Epidermal melanocyte (primary cell): ENCODE results near the gene NCAM2.

ENCODE experiments used
- DNase-seq: peaks from one replicate; pipeline ENCODE4 v3.0.0; 2011; ENCODE audit warnings: low spot score; ENCODE audit not compliant: insufficient read length

Gene NCAM2

DNA sequence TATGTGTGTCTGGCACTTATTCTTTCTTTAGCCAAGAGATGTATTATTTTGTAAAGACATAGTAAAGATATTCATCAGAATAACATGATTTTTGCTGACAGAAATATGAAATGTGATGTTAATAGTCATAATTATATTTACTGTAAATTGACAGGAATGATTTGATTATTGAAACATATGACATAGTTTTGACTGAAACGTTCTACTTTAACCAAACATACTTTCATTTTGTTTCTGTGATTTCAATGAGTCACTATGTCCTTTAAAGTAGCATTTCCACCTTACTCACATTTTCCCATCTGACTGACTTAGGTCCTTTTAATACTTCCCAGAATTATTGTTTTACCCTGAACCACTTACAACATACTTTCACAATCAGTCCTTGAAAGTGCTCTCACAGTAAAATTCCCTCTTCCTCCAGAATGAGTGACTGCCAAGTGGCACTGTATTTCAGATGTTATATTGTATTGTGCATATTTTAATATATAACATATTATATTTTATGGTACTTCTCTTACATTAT lies 437.9 kb downstream of the NCAM2 start:
- DNase-seq = no peak

DNA sequence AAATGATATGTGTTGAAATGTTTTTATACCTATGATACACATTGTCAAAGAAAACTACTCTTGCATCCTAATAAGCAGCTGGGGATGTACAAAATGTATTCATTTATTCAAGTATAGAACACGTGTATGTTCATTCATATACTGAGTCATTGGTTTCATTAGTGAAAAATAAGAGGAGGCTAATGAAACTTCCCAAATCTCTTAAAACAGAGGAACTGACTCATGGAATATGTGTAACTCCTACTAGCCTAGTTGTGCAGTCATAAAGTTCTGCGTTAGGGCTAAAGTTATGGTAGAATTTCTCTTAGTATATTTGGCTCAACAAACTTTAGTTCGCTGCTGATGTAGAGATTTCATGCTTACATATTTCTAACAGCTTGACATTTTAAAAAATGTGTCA lies 441.6 kb downstream of the NCAM2 start:
- no peak for DNase-seq

DNA sequence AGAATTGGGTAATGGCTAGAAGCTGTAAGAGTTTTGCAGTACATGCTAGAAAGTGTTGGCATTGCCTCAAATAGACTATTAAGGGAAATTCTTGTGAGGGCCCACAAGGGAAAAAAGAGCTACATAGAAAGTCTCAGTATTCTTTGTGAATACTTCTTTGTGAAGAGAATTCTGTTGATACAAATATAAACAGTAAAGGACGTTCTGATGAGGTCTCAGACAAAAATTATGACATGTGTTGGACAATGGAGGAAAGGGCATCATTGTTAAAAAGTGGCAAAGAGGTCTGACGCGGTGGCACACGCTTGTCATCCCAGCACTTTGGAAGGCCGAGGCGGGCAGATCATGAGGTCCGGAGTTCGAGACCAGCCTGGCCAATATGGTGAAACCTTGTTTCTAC lies 458.9 kb downstream of the NCAM2 start:
- no peak for DNase-seq

DNA sequence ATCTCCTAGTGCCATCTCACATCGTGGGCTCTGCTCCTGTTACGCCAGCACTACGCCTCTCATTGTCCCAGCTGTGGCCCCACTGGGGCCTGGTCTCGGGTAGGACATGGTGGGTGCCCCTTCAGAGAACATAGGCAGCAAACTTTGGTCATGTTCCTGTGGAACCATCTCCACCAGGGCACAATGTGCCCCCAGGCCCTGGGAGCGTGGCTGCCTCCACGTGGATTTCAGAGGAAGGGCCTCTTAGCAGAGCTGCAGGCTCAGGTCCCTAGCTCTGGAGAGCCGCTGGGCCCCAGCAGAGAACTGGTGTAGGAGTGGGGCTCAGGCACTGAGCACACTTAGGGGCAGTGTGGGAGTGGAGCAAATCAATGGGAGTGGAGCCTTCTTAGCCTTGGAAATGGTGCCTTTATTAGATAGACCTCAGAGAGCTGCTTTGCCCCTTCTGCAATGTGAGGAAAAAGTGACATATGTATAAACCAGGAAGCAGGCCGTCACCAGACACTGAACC lies 460.0 kb downstream of the NCAM2 start:
- DNase-seq = no peak

DNA sequence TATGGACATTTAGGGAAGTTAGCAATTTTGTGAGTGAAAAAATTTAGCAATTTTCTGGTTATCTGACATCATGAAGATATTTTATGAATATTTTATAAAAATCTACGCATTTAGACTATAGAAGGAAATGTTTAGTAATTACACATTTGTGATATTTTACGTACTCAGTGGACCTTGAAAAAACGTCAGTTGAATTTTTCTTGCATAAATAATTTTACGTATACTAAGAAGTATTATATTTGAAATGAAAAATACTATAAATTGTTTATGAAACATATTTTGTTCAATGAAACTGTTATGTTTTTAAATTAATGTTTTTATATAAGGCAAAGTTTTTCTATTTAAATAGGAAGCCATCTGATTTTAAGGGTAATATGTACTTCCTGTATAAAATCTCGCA lies 462.8 kb downstream of the NCAM2 start:
- no peak for DNase-seq

DNA sequence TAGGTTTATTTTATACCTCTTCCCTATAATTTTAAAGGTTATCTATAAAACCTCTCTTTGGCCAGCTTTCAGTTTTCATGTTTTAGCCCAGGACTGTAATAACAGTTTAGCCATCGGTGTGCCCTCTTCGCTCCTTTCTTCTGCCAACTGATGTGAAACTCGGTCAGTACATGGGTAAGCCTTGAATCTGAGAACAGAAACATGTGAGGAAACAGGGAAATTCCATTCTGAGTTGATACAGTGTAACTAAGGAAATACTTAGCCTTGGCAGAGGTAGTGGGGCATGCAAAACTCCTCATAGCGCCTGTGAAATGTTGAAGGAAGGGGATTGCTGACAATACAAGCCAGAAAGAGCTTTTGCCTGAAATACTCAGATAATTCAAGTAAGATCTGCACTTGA lies 465.2 kb downstream of the NCAM2 start:
- no peak for DNase-seq

DNA sequence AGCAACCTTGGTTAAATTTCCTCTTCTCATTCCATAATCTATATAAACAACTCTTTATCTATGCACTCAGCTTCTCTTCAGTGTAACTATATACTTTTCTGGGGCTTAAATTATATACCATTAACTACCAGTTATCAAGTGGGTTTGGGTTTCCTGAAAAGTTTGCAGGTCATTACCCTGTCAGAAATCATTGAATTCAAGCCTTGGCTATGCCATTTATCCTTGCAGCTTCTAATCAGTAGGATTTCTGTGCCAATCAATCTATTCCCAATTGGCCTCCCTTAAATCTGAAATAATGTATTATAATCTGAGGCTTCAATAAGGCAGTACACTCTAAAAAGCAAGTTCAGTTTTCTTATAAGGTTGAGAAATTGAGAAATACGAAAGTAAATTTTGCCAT lies 466.5 kb downstream of the NCAM2 start:
- no peak for DNase-seq

DNA sequence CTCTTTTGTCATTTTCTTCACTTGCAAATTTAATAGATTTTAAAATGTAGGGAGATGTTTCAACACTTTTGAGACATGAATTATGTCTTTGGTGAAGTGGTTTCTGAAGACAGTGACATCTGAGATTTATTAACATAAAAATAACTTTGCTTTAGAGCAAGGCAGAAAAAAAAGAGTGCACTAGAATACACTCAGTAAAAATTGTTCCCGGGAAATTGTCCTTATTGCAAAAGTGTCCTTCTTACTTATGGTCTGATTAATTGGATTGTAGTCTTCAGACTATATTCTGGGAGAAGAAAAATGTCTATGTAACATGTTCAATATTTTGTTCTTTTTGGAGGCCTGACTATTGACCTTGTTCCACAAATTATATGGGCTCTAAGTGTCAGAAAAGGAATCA lies 468.5 kb downstream of the NCAM2 start:
- no peak for DNase-seq

DNA sequence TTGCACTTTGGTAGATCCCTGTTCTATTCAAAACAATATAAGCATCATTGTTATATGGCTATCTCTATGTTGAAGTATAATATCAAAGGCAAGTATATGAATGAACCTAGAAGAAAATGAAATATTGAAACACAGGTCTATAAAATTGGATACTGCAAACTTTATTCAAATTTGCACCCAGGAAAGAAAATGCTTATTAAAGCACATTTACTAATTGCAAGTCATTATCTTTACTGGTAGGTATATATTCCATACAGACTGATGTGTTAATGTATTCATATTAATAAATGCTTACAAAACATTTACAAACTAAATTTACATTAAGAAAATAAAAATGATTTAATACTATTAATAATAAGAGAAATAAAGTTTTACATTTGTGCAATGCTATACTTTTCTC lies 469.8 kb downstream of the NCAM2 start:
- DNase-seq = no peak

DNA sequence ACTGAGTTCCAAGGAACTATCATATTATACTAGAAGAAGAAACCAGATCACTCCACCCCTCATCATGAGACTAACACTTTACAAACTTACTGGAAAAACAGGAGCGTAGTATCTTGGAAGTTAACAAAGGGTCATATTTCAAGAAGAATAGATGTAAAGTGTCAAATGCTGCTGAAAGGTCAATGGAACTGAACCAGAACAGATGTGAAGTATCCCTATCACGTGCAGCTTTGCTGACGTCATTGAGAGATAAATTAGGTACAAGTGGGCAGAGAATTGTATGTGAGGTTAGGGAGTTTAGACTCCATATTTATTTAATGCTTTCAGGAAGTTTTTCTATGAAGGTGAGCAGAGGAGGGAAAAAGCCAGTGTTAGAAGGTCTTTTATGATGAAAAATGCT lies 483.0 kb downstream of the NCAM2 start:
- no peak for DNase-seq

DNA sequence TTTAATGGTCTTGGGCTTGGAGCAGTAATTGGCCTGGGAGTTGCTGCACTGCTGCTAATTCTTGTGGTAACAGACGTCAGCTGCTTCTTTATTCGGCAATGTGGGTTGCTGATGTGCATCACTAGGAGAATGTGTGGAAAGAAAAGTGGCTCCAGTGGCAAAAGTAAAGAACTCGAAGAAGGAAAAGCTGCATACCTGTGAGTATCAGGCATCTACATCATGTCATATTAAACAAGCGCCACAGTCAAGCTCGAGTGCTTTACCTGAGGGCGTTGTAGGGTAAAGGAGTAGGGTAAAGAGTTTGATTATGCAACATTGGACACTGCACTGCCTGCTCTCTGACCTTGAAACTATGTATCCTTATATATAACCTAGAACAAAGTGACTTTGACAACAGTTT lies 510.6 kb downstream of the NCAM2 start:
- DNase-seq = no peak

DNA sequence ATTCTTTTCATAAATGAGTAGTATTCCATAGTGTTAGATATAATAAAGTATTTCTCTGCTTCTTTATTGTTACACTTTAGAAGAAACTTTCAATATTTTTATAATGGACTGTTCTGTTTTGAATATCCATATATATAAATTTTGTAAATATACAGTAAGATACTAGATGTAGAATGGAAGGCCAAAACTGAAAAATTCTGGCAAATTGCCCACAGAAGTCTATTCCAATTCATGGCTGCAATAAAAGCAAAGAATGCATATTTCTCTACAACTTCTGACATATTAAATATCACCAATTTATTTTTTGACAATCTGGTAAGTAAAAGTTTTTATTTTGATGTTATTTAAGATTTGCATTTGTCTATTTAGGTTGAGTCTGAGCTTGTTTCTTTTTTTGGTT lies 532.5 kb downstream of the NCAM2 start:
- no peak for DNase-seq

DNA sequence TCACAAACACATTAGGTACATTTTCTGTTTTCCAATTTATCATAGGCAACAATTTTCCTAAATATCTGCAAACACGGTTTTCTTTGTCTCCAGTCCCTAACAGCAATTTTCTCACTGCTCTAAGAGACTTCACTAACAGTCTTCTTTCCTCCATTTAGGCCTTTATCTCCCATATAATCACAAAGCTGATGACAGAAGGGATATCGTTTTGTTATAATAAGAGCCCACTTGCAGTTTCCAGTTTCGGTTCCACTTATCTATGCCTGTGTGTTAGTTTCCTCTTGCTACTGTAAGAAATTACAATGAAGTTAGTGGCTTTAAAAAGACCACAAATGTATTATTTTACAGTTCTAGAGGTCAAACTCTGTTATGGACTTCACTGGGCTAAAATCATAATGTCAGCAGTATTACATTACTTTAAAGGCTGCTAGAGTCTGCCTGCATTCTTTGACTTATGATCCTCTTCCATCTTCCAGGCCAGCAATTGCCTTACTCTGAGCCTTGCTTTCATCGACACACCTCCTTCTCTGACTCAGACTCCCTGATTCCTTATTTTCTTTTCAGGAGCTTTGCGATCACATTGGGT lies 549.3 kb downstream of the NCAM2 start:
- DNase-seq = no peak

DNA sequence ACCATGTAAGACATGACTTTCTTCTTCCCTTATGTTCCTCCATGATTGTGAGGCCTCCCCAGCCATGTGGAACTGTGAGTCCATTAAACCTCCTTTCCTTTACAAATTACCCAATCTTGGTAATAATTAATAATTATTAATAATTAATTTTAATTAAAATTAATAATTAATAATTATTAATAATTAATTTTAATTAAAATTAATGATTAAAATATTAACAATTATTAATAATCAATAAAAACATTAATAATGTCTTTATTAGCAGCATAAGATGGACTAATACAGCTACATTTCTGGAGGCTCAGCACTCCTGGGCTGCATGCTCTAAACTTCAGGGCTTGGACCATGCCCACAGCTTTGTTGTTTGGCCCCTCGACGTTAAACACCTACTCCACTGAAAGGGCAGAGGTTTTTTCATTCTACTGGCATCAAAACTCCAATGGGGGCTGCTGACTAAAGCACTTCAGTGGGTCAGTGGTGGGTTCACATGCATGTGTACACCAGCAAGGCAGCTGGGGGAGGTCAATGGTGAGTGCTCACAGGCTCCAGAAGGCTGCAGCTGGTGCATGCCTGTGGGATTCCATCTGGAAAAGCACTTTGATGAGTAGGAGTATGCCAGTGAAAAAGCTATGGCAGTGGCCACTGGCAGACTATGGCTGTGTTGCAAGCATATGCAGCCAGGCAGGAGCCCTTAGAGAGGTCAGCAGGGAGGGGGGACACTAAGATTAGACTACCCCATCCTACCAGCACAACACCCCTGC lies 561.3 kb downstream of the NCAM2 start:
- no peak for DNase-seq
